HepG2 (cell line): ENCODE measurements around the gene HLCS.

ENCODE experiments used
- EZH2 ChIP-seq: conservative IDR thresholded peaks from 2 replicates; pipeline ENCODE4 v1.6.1; 2012; ENCODE audit warnings: mild to moderate bottlenecking, low read depth, low read length, moderate library complexity
- JDP2 ChIP-seq: sonication (generic); formaldehyde crosslinking; IDR thresholded peaks from 2 replicates; pipeline ENCODE4 v1.8.1; 2022; ENCODE audit warnings: missing genetic modification reagents, borderline replicate concordance
- MAZ ChIP-seq, 2 experiments: sonication (generic) in 1 of 2; formaldehyde crosslinking in 1 of 2; IDR thresholded peaks; 2 replicates each; pipeline versions ENCODE4 v1.5.0 to v1.6.1; 2012 to 2020; ENCODE audit warnings: low read depth in 2 of 2, mild to moderate bottlenecking in 2 of 2, borderline replicate concordance in 1 of 2, improper control_type of control experiment in 1 of 2, low read length in 1 of 2, missing genetic modification reagents in 1 of 2, moderate library complexity in 1 of 2
- RAD21 ChIP-seq: fragments of 450-650 bp; formaldehyde crosslinking; IDR thresholded peaks from 2 replicates; pipeline ENCODE4 v1.5.0; 2020; ENCODE audit warnings: mild to moderate bottlenecking
- RXRB ChIP-seq: IDR thresholded peaks from 2 replicates; pipeline ENCODE4 v1.6.1; 2016; ENCODE audit warnings: borderline replicate concordance, missing genetic modification reagents, missing compliant biosample characterization
- ZNF510 ChIP-seq: sonication (generic); formaldehyde crosslinking; IDR thresholded peaks from 2 replicates; pipeline ENCODE4 v1.4.0; 2020; ENCODE audit warnings: low read depth, mild to moderate bottlenecking, missing genetic modification reagents
- TF ChIP-seq, protein P1 (sequence below): sonication (generic); formaldehyde crosslinking; IDR thresholded peaks from 2 replicates; pipeline ENCODE4 v1.5.0; 2020; ENCODE audit warnings: mild to moderate bottlenecking, missing genetic modification reagents, moderate library complexity
- TF ChIP-seq, protein P2 (sequence below): sonication (generic); formaldehyde crosslinking; IDR thresholded peaks from 2 replicates; pipeline ENCODE4 v1.4.0; 2020; ENCODE audit warnings: missing genetic modification reagents; ENCODE audit errors: not compliant biosample characterization

DNA sequence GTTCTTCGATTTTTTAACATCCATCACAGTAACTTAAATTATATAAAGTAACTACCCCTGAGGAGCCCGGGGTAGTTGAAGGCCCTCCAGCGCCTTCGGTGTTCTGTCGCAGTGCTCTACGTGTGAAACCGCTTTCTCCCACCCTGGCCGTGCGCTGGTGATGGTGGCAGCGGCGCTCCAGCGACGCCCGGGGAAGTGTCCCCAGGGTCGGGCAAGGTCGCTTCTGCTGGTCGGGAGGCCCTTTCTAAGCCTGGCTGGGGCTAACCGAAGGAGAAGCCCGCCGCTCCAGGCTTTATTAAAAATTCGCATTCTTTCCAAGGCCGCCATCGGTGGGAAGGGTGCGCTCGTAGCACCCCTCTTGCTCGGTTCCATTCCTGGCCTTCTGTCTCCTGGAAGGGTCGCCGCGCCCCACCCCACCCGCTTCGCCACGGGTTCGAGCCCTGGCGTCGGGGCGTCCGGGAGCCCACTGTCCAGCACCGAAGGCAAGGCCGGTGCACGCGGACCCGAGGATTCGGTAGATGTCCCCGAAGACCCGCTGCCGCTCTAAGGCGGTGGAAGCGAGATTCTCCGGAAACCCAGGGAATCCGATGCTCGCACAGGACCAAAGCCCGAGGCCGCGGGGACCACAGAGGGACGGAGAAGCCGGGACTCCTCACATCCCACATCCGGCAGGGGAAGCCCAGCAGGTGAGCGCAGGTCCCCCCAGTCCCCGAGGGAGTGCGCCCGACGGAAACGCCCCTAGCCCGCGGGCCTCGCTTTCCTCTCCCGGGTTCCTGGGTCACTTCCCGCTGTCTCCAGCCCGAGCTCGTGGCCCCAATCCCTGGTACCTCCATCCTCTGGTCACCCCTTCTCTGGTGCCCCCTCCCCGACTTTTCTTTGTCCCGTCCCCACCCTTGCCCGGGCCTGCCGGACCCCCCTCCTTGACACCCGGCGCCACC lies 39.3 kb upstream of the HLCS start:
- no peak for TF ChIP-seq RXRB (CRISPR knock-in tag)
- TF ChIP-seq, protein P1, sequence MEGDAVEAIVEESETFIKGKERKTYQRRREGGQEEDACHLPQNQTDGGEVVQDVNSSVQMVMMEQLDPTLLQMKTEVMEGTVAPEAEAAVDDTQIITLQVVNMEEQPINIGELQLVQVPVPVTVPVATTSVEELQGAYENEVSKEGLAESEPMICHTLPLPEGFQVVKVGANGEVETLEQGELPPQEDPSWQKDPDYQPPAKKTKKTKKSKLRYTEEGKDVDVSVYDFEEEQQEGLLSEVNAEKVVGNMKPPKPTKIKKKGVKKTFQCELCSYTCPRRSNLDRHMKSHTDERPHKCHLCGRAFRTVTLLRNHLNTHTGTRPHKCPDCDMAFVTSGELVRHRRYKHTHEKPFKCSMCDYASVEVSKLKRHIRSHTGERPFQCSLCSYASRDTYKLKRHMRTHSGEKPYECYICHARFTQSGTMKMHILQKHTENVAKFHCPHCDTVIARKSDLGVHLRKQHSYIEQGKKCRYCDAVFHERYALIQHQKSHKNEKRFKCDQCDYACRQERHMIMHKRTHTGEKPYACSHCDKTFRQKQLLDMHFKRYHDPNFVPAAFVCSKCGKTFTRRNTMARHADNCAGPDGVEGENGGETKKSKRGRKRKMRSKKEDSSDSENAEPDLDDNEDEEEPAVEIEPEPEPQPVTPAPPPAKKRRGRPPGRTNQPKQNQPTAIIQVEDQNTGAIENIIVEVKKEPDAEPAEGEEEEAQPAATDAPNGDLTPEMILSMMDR (CRISPR knock-in tag) = no peak
- TF ChIP-seq ZNF510 (CRISPR knock-in tag) = no peak
- TF ChIP-seq, protein P2, sequence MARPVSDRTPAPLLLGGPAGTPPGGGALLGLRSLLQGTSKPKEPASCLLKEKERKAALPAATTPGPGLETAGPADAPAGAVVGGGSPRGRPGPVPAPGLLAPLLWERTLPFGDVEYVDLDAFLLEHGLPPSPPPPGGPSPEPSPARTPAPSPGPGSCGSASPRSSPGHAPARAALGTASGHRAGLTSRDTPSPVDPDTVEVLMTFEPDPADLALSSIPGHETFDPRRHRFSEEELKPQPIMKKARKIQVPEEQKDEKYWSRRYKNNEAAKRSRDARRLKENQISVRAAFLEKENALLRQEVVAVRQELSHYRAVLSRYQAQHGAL (CRISPR knock-in tag) = no peak
- TF ChIP-seq EZH2 = no peak
- no peak for TF ChIP-seq MAZ (IDR thresholded peaks at IDR 0.05; ENCODE audit: borderline replicate concordance, low read depth, low read length)
- TF ChIP-seq MAZ (CRISPR knock-in tag; IDR thresholded peaks at IDR 0.05; ENCODE audit: low read depth) = no peak
- TF ChIP-seq JDP2 (CRISPR knock-in tag) = no peak
- no peak for TF ChIP-seq RAD21 (CRISPR knock-in tag)
